Measurements from ENCODE around the gene SLC41A2.

DNA sequence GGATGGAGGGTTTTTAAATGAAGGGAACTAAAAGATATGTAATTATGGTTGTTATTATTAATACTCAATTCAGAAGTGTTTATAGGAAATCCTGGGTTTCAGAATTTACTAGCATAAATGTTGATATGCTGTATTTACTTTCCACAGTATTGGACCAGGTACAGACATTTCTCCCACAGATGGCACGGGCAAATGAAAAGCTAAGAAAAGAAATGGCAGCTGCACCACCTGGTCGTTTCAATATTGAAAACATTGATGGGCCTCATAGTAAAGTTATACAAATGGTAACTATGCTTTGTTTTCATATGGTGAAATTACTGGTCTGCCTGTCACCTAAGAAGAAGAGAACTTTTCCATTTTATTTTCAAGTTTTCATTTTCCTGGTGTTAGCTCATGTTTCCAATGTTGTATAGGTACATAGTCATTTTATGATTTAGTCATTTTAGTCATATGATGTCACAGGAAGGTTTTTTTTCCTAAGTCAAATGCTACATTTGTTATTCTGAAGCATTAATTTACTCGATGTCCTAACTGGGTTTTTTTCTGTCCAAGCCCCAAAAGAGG lies 33.6 kb upstream of the SLC41A2 start:
- TF ChIP-seq CTCF (IDR thresholded peaks at IDR 0.05) (no peak), POLR2A (IDR thresholded peaks at IDR 0.05) (no peak), EP300 (IDR thresholded peaks at IDR 0.05) (no peak)
